Ishikawa (cell line): Measurements from ENCODE around the gene FGFR3.

Source experiments
- CEBPB ChIP-seq: IDR thresholded peaks from 2 replicates; pipeline ENCODE4 v1.6.1; 2012
- CREB1 ChIP-seq: IDR thresholded peaks from 2 replicates; pipeline ENCODE4 v1.6.1; 2012; ENCODE audit warnings: low read depth
- EP300 ChIP-seq: IDR thresholded peaks from 2 replicates; pipeline ENCODE4 v1.6.1; 2012; ENCODE audit warnings: borderline replicate concordance
- FOXM1 ChIP-seq: IDR thresholded peaks from 2 replicates; pipeline ENCODE4 v1.6.1; 2012; ENCODE audit warnings: low read depth, borderline replicate concordance
- NFIC ChIP-seq: IDR thresholded peaks from 2 replicates; pipeline ENCODE4 v1.6.1; 2012
- RAD21 ChIP-seq: IDR thresholded peaks from 2 replicates; pipeline ENCODE4 v1.6.1; 2012; ENCODE audit warnings: low read depth
- TAF1 ChIP-seq: IDR thresholded peaks from 2 replicates; pipeline ENCODE4 v1.6.1; 2012; ENCODE audit warnings: low read depth, mild to moderate bottlenecking
- TCF12 ChIP-seq: IDR thresholded peaks from 2 replicates; pipeline ENCODE4 v1.6.1; 2012; ENCODE audit warnings: low read depth
- TEAD4 ChIP-seq: IDR thresholded peaks from 2 replicates; pipeline ENCODE4 v1.6.1; 2012
- YY1 ChIP-seq: IDR thresholded peaks from 2 replicates; pipeline ENCODE4 v1.6.1; 2012; ENCODE audit warnings: low read depth
- ZBTB7A ChIP-seq: IDR thresholded peaks from 2 replicates; pipeline ENCODE4 v1.6.1; 2012; ENCODE audit warnings: low read depth
- TF ChIP-seq, protein P1 (sequence below): IDR thresholded peaks from 2 replicates; pipeline ENCODE4 v1.6.1; 2012; ENCODE audit warnings: low read depth, mild to moderate bottlenecking
- TF ChIP-seq, protein P2 (sequence below): IDR thresholded peaks from 2 replicates; pipeline ENCODE4 v1.6.1; 2012
- TF ChIP-seq, protein P3 (sequence below): IDR thresholded peaks from 2 replicates; pipeline ENCODE4 v1.6.1; 2012

DNA sequence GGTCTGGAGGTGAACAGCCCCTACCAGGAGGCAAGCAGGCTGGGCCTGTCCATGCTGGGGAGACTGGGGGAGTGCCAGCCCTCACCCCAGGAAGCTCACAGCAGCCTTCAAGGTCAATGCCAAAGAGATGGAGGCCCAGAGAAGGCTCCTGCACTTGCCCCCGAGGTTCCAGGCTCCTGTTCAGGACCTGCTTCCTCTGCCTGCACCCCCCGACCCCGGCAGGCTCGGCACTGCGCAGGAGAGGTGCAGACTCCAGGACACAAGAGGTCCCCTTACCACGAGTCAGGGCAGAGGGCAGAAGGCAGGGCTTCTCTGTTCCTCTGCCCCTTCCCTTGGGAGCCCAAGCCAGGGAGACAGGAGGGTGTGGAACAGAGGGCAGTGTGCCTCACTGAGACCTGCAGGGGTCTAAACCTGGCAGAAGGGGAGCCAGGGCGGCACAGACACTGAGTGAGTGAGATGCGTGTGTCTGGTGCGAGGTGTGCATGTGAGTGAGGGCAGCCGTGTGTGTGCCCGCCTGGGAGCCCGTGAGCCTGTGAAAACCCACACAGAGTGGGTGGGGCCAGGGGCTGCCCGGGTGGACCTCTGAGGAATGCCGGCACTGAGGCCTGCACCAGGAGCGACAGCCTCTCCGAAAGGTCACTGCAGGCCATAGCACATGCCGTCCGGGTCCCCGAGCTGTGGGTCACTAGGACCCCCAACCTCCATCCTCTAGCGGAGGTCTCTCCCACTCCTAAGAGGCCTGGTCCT is 30.7 kb upstream of the FGFR3 start:
- TF ChIP-seq RAD21, result no peak
- TF ChIP-seq FOXM1, result no peak
- TF ChIP-seq YY1, result no peak
- TF ChIP-seq ZBTB7A, result no peak
- TF ChIP-seq, protein P1, sequence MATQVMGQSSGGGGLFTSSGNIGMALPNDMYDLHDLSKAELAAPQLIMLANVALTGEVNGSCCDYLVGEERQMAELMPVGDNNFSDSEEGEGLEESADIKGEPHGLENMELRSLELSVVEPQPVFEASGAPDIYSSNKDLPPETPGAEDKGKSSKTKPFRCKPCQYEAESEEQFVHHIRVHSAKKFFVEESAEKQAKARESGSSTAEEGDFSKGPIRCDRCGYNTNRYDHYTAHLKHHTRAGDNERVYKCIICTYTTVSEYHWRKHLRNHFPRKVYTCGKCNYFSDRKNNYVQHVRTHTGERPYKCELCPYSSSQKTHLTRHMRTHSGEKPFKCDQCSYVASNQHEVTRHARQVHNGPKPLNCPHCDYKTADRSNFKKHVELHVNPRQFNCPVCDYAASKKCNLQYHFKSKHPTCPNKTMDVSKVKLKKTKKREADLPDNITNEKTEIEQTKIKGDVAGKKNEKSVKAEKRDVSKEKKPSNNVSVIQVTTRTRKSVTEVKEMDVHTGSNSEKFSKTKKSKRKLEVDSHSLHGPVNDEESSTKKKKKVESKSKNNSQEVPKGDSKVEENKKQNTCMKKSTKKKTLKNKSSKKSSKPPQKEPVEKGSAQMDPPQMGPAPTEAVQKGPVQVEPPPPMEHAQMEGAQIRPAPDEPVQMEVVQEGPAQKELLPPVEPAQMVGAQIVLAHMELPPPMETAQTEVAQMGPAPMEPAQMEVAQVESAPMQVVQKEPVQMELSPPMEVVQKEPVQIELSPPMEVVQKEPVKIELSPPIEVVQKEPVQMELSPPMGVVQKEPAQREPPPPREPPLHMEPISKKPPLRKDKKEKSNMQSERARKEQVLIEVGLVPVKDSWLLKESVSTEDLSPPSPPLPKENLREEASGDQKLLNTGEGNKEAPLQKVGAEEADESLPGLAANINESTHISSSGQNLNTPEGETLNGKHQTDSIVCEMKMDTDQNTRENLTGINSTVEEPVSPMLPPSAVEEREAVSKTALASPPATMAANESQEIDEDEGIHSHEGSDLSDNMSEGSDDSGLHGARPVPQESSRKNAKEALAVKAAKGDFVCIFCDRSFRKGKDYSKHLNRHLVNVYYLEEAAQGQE, result no peak
- TF ChIP-seq CREB1, result no peak
- TF ChIP-seq TAF1, result no peak
- no peak for TF ChIP-seq EP300
- TF ChIP-seq, protein P2, sequence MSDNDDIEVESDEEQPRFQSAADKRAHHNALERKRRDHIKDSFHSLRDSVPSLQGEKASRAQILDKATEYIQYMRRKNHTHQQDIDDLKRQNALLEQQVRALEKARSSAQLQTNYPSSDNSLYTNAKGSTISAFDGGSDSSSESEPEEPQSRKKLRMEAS, result no peak
- TF ChIP-seq NFIC, result no peak
- TF ChIP-seq TCF12, result no peak
- TF ChIP-seq TEAD4, result no peak
- TF ChIP-seq, protein P3, sequence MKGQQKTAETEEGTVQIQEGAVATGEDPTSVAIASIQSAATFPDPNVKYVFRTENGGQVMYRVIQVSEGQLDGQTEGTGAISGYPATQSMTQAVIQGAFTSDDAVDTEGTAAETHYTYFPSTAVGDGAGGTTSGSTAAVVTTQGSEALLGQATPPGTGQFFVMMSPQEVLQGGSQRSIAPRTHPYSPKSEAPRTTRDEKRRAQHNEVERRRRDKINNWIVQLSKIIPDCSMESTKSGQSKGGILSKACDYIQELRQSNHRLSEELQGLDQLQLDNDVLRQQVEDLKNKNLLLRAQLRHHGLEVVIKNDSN, result no peak
- no peak for TF ChIP-seq CEBPB
